CD4-positive, alpha-beta memory T cell (primary cell): ENCODE data around the gene CLMN. TPM values are rescaled to one million over a fixed set of nuclear protein-coding genes. Genes with fewer than 3 reads are reported as not detected.

Experiments used
- CTCF ChIA-PET: fragments of 350-600 bp; sonication (Branson Sonifier 250); formaldehyde crosslinking; loops from one replicate; lab custom pipeline; 2021; ENCODE audit warnings: inconsistent platforms; ENCODE audit not compliant: partially characterized antibody; lab: Charles Lee
- POLR2A ChIA-PET: fragments of 350-600 bp; sonication (Branson Sonifier 250); formaldehyde crosslinking; loops from one replicate; lab custom pipeline; 2021; ENCODE audit not compliant: partially characterized antibody; lab: Charles Lee
- DNase-seq, 5 donors: peaks; one replicate each; pipeline versions ENCODE4 v3.0.0 to v3.0.0-alpha.2; 2020 to 2022; ENCODE audit warnings: mixed read lengths in 1 of 5
- H3K27ac ChIP-seq: one replicate; pipeline ENCODE4 v1.7.0; 2013; ENCODE audit warnings: low read depth, low read length
- H3K27me3 ChIP-seq: 2 replicates; pipeline ENCODE4 v1.7.0; 2013; ENCODE audit warnings: mild to moderate bottlenecking, low read length, moderate library complexity; ENCODE audit not compliant: insufficient read depth
- H3K36me3 ChIP-seq: 2 replicates; pipeline ENCODE4 v1.7.0; 2013; ENCODE audit warnings: mild to moderate bottlenecking, low read length, moderate library complexity; ENCODE audit not compliant: insufficient read depth
- H3K4me1 ChIP-seq: 2 replicates; pipeline ENCODE4 v1.7.0; 2013; ENCODE audit warnings: mild to moderate bottlenecking, low read length, moderate library complexity; ENCODE audit not compliant: insufficient read depth
- H3K4me3 ChIP-seq, 2 donors: one replicate each; pipeline ENCODE4 v1.7.0; 2013; ENCODE audit warnings: low read length in 2 of 2, mild to moderate bottlenecking in 1 of 2
- H3K9me3 ChIP-seq, 2 donors: one replicate each; pipeline ENCODE4 v1.7.0; 2013; ENCODE audit warnings: low read length in 2 of 2, control low read depth in 1 of 2; ENCODE audit not compliant: control insufficient read depth in 1 of 2
- H3K27ac Mint-ChIP-seq, 7 donors: one replicate each; pipeline ENCODE4 v1.8.0; 2020 to 2021; ENCODE audit warnings: mixed read lengths in 7 of 7, mild to moderate bottlenecking in 6 of 7, inconsistent platforms in 3 of 7, moderate library complexity in 3 of 7
- H3K27me3 Mint-ChIP-seq, 2 donors: one replicate each; pipeline ENCODE4 v1.8.0; 2020 to 2021; ENCODE audit warnings: mixed read lengths in 2 of 2
- H3K36me3 Mint-ChIP-seq, 2 donors: one replicate each; pipeline ENCODE4 v1.8.0; 2020 to 2021; ENCODE audit warnings: mixed read lengths in 2 of 2, inconsistent platforms in 1 of 2, mild to moderate bottlenecking in 1 of 2
- H3K4me1 Mint-ChIP-seq, 4 donors: one replicate each; pipeline ENCODE4 v1.8.0; 2020 to 2021; ENCODE audit warnings: mixed read lengths in 4 of 4, mild to moderate bottlenecking in 1 of 4
- H3K4me3 Mint-ChIP-seq, 8 donors: one replicate each; pipeline ENCODE4 v1.8.0; 2020 to 2021; ENCODE audit warnings: mixed read lengths in 8 of 8, mild to moderate bottlenecking in 7 of 8, moderate library complexity in 6 of 8, inconsistent platforms in 3 of 8
- H3K9me3 Mint-ChIP-seq, 8 donors: one replicate each; pipeline ENCODE4 v1.8.0; 2020 to 2021; ENCODE audit warnings: mixed read lengths in 8 of 8, mild to moderate bottlenecking in 5 of 8, inconsistent platforms in 3 of 8, moderate library complexity in 1 of 8
- intact Hi-C: fragments of 100-400 bp; cut with micrococcal nuclease; formaldehyde crosslinking; loops from one replicate; pipeline ENCODE4 v1.15.1; 2023
- polyA plus RNA-seq, 2 donors: library from polyadenylated mRNA; unstranded; fragments of 300-500 nt; fragmentation: Illumina TruSeq; gene quantifications; one replicate each; pipeline ENCODE4 v1.2.3, GENCODE V29; 2021
- total RNA-seq, 2 experiments: library from RNA; stranded (reverse); gene quantifications; one replicate each; pipeline ENCODE4 v1.2.3, GENCODE V29; 2021

The CLMN gene
- total and polyA plus RNA-seq, 4 experiments from 2014 or later, result 0.22 to 0.70 (median 0.65) TPM; not detected in 1

DNA sequence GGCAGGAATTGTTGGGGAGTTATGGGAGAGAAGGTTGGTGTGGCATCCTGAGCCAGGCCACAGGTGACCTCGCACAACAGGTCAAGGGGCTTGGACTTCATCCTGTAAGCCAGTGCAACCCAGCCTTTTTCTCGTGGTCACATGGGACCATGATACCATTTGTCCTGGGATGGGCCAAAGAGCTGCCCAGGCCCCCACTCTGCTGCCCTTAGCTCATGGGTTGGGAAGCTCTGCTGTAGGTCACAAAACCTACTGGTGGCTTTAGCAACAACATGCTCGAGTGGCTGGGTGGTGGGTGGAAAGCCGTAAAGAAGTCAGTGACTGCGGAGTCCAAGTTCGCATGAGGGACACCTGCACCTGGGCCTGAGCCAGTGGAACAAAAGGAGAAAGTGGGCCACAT is 4.6 kb downstream of the CLMN start:
- H3K4me3 ChIP-seq, result no peak overlapping the region
- no peak for DNase-seq
- Mint-ChIP-seq H3K4me3 (no peak overlapping the region), H3K36me3 (no peaks in the 10 kb centered on the region), H3K27ac (no peak overlapping the region), H3K9me3 (peaks cover 0 to 4% (median 0%) of the 10 kb centered on the region in 8 donors), H3K4me1 (peaks cover 0 to 15% (median 7%) of the 10 kb centered on the region in 4 donors), H3K27me3 (peaks cover 4 to 27% of the 10 kb centered on the region in 2 donors)
- intact Hi-C loops, result no loop called here
- CTCF ChIA-PET, result no interaction called here
- H3K27me3 ChIP-seq, result no peaks in the 10 kb centered on the region
- H3K4me1 ChIP-seq, result peaks cover 11% of the 10 kb centered on the region
- no peaks in the 10 kb centered on the region for H3K9me3 ChIP-seq
- H3K36me3 ChIP-seq, result no peaks in the 10 kb centered on the region
- POLR2A ChIA-PET, result no interaction called here
- no peak overlapping the region for H3K27ac ChIP-seq

GRCh38 chr14:95314609-95315008 is 5.1 kb downstream of the CLMN start:
- Mint-ChIP-seq H3K27ac (no peak overlapping the region), H3K36me3 (no peaks in the 10 kb centered on the region), H3K27me3 (peaks cover 4 to 27% of the 10 kb centered on the region in 2 donors), H3K4me3 (peak overlapping the region in 1 of 8 donors; percentile 15), H3K4me1 (peaks cover 0 to 15% (median 7%) of the 10 kb centered on the region in 4 donors), H3K9me3 (peaks cover 0 to 4% (median 0%) of the 10 kb centered on the region in 8 donors)
- ChIA-PET CTCF (no interaction called here), POLR2A (no interaction called here)
- peaks cover 11% of the 10 kb centered on the region for H3K4me1 ChIP-seq
- no peak overlapping the region for H3K4me3 ChIP-seq
- no peak for DNase-seq
- H3K27ac ChIP-seq, result no peak overlapping the region
- H3K36me3 ChIP-seq, result no peaks in the 10 kb centered on the region
- intact Hi-C loops, result no loop called here
- H3K9me3 ChIP-seq, result no peaks in the 10 kb centered on the region
- H3K27me3 ChIP-seq, result no peaks in the 10 kb centered on the region

- Mint-ChIP-seq H3K4me3 (no peak overlapping the region), H3K27ac (no peak overlapping the region), H3K27me3 (peaks cover 4 to 23% of the 10 kb centered on the region in 2 donors), H3K9me3 (peaks cover 0 to 4% (median 0%) of the 10 kb centered on the region in 8 donors), H3K4me1 (peaks cover 0 to 9% (median 3%) of the 10 kb centered on the region in 4 donors), H3K36me3 (no peaks in the 10 kb centered on the region)
- H3K9me3 ChIP-seq, result no peaks in the 10 kb centered on the region
- POLR2A ChIA-PET, result no interaction called here
- no peaks in the 10 kb centered on the region for H3K36me3 ChIP-seq
- H3K4me1 ChIP-seq, result peaks cover 4% of the 10 kb centered on the region
- DNase-seq, result no peak
- no peak overlapping the region for H3K27ac ChIP-seq
- intact Hi-C loops, result no loop called here
- H3K27me3 ChIP-seq, result no peaks in the 10 kb centered on the region
- CTCF ChIA-PET, result no interaction called here
- no peak overlapping the region for H3K4me3 ChIP-seq
These were observed 6.0 kb downstream of the CLMN start for GRCh38 chr14:95313707-95314106.

GRCh38 chr14:95313190-95313589 is 6.5 kb downstream of the CLMN start:
- CTCF ChIA-PET, result no interaction called here
- Mint-ChIP-seq H3K36me3 (no peaks in the 10 kb centered on the region), H3K9me3 (peaks cover 0 to 4% (median 0%) of the 10 kb centered on the region in 8 donors), H3K27ac (no peak overlapping the region), H3K4me3 (peak overlapping the region in 1 of 8 donors; percentile 33), H3K4me1 (peaks cover 0 to 3% (median 2%) of the 10 kb centered on the region in 4 donors), H3K27me3 (peaks cover 4 to 24% of the 10 kb centered on the region in 2 donors)
- intact Hi-C loops, result no loop called here
- POLR2A ChIA-PET, result no interaction called here
- no peaks in the 10 kb centered on the region for H3K4me1 ChIP-seq
- H3K9me3 ChIP-seq, result no peaks in the 10 kb centered on the region
- no peak overlapping the region for H3K4me3 ChIP-seq
- no peaks in the 10 kb centered on the region for H3K36me3 ChIP-seq
- no peak for DNase-seq
- no peaks in the 10 kb centered on the region for H3K27me3 ChIP-seq
- no peak overlapping the region for H3K27ac ChIP-seq

DNA sequence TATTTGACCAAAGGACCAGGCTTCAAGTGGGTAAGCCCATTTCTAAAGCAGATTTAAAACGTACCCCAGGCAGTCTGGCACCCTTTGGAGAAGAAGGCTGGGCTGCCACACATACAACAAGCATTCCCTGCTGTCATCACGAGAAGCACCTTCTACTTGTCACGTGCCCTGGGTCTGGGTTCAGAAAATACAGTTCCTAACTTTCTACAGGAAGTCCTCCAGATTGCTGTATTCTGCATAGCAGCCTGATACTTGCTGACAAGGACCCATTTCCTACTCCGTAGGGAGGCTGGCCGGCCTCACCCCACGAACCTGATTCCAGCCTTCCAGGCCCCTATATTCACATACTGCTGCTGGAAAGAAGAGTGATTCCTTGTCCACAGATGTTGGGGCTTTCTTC is 7.4 kb downstream of the CLMN start:
- intact Hi-C loops, result no loop called here
- no peak overlapping the region for H3K4me3 Mint-ChIP-seq
- no peaks in the 10 kb centered on the region for H3K4me1 Mint-ChIP-seq
- no peak for DNase-seq
- Histone ChIP-seq H3K27ac (no peak overlapping the region), H3K4me1 (no peaks in the 10 kb centered on the region), H3K27me3 (no peaks in the 10 kb centered on the region), H3K4me3 (no peak overlapping the region), H3K9me3 (no peaks in the 10 kb centered on the region), H3K36me3 (no peaks in the 10 kb centered on the region)
- ChIA-PET POLR2A (no interaction called here), CTCF (no interaction called here)
- H3K27ac Mint-ChIP-seq, result no peak overlapping the region
- no peaks in the 10 kb centered on the region for H3K36me3 Mint-ChIP-seq
- H3K9me3 Mint-ChIP-seq, result peaks cover 0 to 4% (median 0%) of the 10 kb centered on the region in 8 donors
- peaks cover 2 to 21% of the 10 kb centered on the region in 2 donors for H3K27me3 Mint-ChIP-seq

GRCh38 chr14:95311752-95312151 is 8.0 kb downstream of the CLMN start:
- Mint-ChIP-seq H3K27ac (no peak overlapping the region), H3K27me3 (peaks cover 0 to 15% of the 10 kb centered on the region in 2 donors), H3K9me3 (peaks cover 0 to 4% (median 0%) of the 10 kb centered on the region in 8 donors), H3K36me3 (no peaks in the 10 kb centered on the region), H3K4me3 (no peak overlapping the region), H3K4me1 (no peaks in the 10 kb centered on the region)
- no peak for DNase-seq
- no peaks in the 10 kb centered on the region for H3K36me3 ChIP-seq
- POLR2A ChIA-PET, result no interaction called here
- no peak overlapping the region for H3K27ac ChIP-seq
- no peaks in the 10 kb centered on the region for H3K9me3 ChIP-seq
- H3K4me3 ChIP-seq, result no peak overlapping the region
- CTCF ChIA-PET, result no interaction called here
- intact Hi-C loops, result no loop called here
- no peaks in the 10 kb centered on the region for H3K4me1 ChIP-seq
- H3K27me3 ChIP-seq, result no peaks in the 10 kb centered on the region

DNA sequence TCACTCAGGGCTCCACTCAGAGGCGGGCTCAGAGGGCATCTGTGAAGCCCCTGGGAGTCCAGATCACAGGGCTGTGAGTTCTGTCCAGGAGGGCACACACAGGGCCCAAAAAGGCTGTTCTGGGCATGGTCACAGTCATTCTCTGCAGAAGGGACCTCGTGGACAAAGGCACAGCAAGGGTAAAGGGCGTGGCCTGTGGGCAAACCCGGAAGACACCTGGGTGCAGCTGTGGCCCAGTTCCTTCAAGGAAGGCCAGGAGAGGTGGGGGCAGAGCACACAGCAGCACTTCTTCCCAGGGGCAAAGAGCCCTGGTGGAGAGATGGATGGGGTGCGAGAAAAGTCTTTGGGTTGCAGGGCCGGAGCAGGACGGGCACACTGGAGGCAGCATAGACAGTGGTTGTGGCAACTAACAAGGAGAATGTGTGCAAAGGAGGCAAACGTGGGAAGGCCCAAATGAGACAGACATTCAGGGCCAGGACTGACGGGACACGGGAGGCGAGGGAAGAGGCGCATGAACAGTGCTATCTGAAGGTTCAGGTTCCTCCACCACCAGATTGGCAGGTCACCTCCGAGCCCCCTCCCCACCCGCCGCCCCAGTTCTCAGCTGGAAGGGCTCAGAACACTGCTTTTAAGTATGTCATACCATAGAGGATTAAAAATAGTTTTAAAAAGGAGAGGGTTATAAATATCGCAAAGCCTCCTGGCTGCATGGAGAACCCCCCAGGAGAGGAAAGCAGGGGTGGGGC is 8.9 kb downstream of the CLMN start:
- Histone ChIP-seq H3K4me1 (no peaks in the 10 kb centered on the region), H3K27ac (no peak overlapping the region), H3K36me3 (no peaks in the 10 kb centered on the region), H3K9me3 (no peaks in the 10 kb centered on the region), H3K4me3 (no peak overlapping the region), H3K27me3 (no peaks in the 10 kb centered on the region)
- intact Hi-C loops, result no loop called here
- Mint-ChIP-seq H3K27ac (peak overlapping the region in 1 of 7 donors; percentile 21), H3K4me3 (no peak overlapping the region), H3K4me1 (no peaks in the 10 kb centered on the region), H3K36me3 (no peaks in the 10 kb centered on the region), H3K9me3 (peaks cover 0 to 4% (median 0%) of the 10 kb centered on the region in 8 donors), H3K27me3 (peaks cover under 1 to 17% of the 10 kb centered on the region in 2 donors)
- DNase-seq, result no peak
- CTCF ChIA-PET, result no interaction called here
- POLR2A ChIA-PET, result no interaction called here
